NT2/D1 (cell line): ENCODE results near the gene COQ2.
"Not testable (repeated sequence)": the region's sequence is repeated elsewhere in the genome, so short reads cannot be mapped to it uniquely, and the experiment has no call there.

Source experiments
- SUZ12 ChIP-seq: IDR thresholded peaks from 2 replicates; pipeline ENCODE4 v1.6.1; 2011; ENCODE audit not compliant: insufficient read length, insufficient read depth; ENCODE audit errors: extremely low read depth
- YY1 ChIP-seq: IDR thresholded peaks from 2 replicates; pipeline ENCODE4 v1.6.1; 2011; ENCODE audit not compliant: insufficient read length, insufficient read depth
- ZNF274 ChIP-seq: IDR thresholded peaks from 2 replicates; pipeline ENCODE4 v1.6.1; 2011; ENCODE audit warnings: mild to moderate bottlenecking, low read depth, low read length

DNA sequence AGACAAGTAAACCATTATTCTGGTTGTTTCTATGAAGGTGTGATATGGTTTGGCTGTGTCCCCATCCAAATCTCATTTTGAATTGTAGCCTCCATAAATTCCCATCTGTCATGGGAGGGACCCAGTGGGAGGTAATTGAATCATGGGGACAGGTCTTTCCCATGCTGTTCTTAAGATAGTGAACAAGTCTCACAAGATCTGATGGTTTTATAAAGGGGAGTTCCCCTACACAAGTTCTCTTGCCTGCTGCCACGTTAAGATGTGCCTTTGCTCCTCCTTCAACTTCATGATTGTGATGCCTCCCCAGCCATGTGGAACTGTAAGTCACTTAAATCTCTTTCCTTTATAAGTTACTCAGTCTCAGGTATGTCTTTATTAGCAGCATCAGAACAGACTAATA is 3.8 kb upstream of the COQ2 start:
- not testable (repeated sequence) for TF ChIP-seq YY1, ZNF274, SUZ12
